Ishikawa (cell line): ENCODE results near the gene SHD.
A peak's percentile ranks its signal among the peaks of the same experiment; 100 is the strongest.

Experiments
- CEBPB ChIP-seq: IDR thresholded peaks from 2 replicates; pipeline ENCODE4 v1.6.1; 2012
- CREB1 ChIP-seq: IDR thresholded peaks from 2 replicates; pipeline ENCODE4 v1.6.1; 2012; ENCODE audit warnings: low read depth
- EGR1 ChIP-seq: IDR thresholded peaks from 2 replicates; pipeline ENCODE4 v1.6.1; 2012
- EP300 ChIP-seq: IDR thresholded peaks from 2 replicates; pipeline ENCODE4 v1.6.1; 2012; ENCODE audit warnings: borderline replicate concordance
- FOXM1 ChIP-seq: IDR thresholded peaks from 2 replicates; pipeline ENCODE4 v1.6.1; 2012; ENCODE audit warnings: low read depth, borderline replicate concordance
- NFIC ChIP-seq: IDR thresholded peaks from 2 replicates; pipeline ENCODE4 v1.6.1; 2012
- RAD21 ChIP-seq: IDR thresholded peaks from 2 replicates; pipeline ENCODE4 v1.6.1; 2012; ENCODE audit warnings: low read depth
- TAF1 ChIP-seq: IDR thresholded peaks from 2 replicates; pipeline ENCODE4 v1.6.1; 2012; ENCODE audit warnings: low read depth, mild to moderate bottlenecking
- TCF12 ChIP-seq: IDR thresholded peaks from 2 replicates; pipeline ENCODE4 v1.6.1; 2012; ENCODE audit warnings: low read depth
- TEAD4 ChIP-seq: IDR thresholded peaks from 2 replicates; pipeline ENCODE4 v1.6.1; 2012
- YY1 ChIP-seq: IDR thresholded peaks from 2 replicates; pipeline ENCODE4 v1.6.1; 2012; ENCODE audit warnings: low read depth
- ZBTB7A ChIP-seq: IDR thresholded peaks from 2 replicates; pipeline ENCODE4 v1.6.1; 2012; ENCODE audit warnings: low read depth
- TF ChIP-seq, protein P1 (sequence below): IDR thresholded peaks from 2 replicates; pipeline ENCODE4 v1.6.1; 2012; ENCODE audit warnings: low read depth, mild to moderate bottlenecking
- TF ChIP-seq, protein P2 (sequence below): IDR thresholded peaks from 2 replicates; pipeline ENCODE4 v1.6.1; 2012
- TF ChIP-seq, protein P3 (sequence below): IDR thresholded peaks from 2 replicates; pipeline ENCODE4 v1.6.1; 2012

The SHD gene

DNA sequence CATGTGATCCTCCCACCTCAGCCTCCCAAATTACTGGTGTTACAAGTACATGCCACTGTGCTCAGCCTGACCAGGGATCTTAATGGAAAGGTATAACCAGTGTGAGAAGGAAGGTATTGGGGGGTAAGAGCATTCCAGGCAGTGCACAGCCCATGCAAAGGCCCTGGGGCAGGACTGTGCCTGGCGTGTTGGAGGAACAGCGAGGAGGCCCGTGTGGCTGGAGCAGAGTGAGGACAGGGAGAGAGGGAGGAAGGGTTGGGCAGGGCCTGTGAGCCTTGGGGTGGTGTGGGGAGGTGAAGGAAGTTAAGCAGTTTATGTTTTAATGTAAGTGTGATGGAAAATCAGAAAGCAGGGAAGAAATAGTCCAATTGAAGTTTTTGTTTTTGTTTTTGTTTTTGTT is 21.5 kb downstream of the SHD start:
- TF ChIP-seq YY1 (no peak), EP300 (no peak), ZBTB7A (no peak), TEAD4 (no peak), TCF12 (no peak), CREB1 (no peak), TAF1 (no peak), CEBPB (no peak), EGR1 (no peak), RAD21 (no peak), NFIC (no peak), FOXM1 (no peak)
- TF ChIP-seq, protein P1, sequence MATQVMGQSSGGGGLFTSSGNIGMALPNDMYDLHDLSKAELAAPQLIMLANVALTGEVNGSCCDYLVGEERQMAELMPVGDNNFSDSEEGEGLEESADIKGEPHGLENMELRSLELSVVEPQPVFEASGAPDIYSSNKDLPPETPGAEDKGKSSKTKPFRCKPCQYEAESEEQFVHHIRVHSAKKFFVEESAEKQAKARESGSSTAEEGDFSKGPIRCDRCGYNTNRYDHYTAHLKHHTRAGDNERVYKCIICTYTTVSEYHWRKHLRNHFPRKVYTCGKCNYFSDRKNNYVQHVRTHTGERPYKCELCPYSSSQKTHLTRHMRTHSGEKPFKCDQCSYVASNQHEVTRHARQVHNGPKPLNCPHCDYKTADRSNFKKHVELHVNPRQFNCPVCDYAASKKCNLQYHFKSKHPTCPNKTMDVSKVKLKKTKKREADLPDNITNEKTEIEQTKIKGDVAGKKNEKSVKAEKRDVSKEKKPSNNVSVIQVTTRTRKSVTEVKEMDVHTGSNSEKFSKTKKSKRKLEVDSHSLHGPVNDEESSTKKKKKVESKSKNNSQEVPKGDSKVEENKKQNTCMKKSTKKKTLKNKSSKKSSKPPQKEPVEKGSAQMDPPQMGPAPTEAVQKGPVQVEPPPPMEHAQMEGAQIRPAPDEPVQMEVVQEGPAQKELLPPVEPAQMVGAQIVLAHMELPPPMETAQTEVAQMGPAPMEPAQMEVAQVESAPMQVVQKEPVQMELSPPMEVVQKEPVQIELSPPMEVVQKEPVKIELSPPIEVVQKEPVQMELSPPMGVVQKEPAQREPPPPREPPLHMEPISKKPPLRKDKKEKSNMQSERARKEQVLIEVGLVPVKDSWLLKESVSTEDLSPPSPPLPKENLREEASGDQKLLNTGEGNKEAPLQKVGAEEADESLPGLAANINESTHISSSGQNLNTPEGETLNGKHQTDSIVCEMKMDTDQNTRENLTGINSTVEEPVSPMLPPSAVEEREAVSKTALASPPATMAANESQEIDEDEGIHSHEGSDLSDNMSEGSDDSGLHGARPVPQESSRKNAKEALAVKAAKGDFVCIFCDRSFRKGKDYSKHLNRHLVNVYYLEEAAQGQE = no peak
- TF ChIP-seq, protein P2, sequence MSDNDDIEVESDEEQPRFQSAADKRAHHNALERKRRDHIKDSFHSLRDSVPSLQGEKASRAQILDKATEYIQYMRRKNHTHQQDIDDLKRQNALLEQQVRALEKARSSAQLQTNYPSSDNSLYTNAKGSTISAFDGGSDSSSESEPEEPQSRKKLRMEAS = no peak
- TF ChIP-seq, protein P3, sequence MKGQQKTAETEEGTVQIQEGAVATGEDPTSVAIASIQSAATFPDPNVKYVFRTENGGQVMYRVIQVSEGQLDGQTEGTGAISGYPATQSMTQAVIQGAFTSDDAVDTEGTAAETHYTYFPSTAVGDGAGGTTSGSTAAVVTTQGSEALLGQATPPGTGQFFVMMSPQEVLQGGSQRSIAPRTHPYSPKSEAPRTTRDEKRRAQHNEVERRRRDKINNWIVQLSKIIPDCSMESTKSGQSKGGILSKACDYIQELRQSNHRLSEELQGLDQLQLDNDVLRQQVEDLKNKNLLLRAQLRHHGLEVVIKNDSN = no peak

DNA sequence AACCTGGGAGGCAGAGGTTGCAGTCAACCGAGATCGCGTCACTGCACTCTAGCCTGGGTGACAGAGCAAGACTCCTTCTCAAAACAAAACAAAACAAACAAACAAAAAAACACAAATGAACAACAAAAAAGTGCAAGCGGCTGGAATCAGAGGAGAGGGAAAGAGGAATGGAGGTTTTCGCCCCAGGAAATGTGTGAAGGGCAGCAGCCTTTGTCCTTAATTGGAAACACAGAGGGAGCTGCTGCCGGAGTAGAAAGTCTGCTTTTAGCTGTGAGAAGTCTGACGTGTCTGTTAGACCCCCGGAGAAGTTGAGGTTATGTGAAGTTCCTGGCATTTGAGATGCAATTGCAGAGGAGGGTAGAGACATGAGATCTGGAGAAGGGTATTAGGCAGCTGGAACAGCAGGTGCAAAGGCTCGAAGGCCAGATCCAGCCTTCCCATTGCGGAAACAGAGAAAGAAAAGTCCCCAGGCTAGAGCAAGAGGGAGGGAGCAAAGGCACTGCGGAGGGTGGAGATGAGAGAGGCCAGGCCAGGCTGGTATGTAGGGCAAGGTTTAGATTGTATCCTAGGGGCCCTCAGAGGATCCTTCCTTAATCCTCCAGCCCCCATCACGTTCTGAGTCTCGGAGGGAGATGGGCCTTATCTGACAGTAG is 22.6 kb downstream of the SHD start:
- TF ChIP-seq YY1 (no peak), TAF1 (no peak), CEBPB (no peak), CREB1 (no peak), TCF12 (no peak), EP300 (no peak), NFIC (no peak), RAD21 (no peak), TEAD4 (no peak), ZBTB7A (no peak), FOXM1 (no peak), EGR1 (no peak)
- TF ChIP-seq, protein P1 = no peak
- TF ChIP-seq, protein P2 = no peak
- TF ChIP-seq, protein P3 = no peak

DNA sequence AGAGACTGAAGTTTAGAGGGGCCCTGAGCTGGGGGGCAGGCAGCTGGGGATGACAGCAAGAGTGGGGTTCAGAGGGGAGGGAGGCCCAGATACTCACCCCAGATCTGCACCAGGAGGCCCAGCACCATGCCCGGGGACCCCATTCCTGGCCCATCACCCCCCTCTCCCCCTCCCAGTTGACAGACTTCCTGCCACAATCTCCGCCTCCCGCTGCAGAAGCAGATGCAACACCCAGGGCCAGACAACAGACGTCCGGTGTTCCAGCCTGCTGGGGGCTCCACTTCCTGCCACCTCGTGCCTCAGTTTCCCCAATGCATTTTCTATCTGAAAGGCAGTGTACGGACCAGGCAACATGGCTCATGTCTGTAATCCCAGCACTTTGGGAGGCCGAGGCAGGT is 23.2 kb downstream of the SHD start, which contains the start of gene TMIGD2:
Gene TMIGD2, minus strand, starts transcription at position 147 of the 398 bp plus-strand sequence. Its CDS starts 4 bp downstream, at position 143.
- TF ChIP-seq NFIC = no peak
- TF ChIP-seq EGR1 = no peak
- TF ChIP-seq TAF1 = no peak
- no peak for TF ChIP-seq FOXM1
- TF ChIP-seq TCF12 = no peak
- TF ChIP-seq, protein P2 = no peak
- no peak for TF ChIP-seq CREB1

DNA sequence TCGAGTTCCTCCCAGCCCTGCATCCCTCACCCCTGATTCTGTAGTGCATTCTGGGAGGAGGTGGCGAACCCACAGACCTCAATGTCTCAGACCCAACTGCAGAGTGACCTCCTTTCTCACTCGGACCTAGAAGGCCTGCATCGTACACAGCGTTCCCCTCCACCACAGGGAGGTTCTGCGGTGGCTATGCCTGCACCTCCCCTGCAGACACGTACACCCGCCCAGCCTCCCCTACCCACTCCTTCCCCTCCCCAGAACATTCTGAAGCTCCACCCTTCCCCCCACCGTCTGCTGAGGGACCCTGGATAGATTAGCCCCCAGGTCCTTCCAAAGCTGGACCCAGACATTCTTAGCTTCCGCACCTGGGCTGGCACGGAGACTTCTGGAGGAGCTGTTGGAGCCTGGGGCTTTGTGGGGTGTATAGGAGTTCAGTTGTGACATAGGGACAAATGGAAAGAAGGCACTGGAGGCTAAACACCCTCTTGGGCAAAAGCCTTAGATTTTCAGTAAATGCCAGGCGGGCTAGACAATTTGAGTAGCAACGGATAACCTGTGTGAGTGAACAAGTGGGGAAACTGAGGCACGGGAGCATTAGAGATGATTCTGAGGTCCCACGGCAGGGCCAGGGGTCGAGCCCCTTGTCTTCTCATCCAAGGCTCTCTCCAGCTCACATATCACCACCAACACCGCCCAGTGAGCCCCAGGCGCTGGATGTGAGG is 24.9 kb downstream of the SHD start:
- TF ChIP-seq YY1 = no peak
- TF ChIP-seq RAD21 = no peak
- TF ChIP-seq CEBPB = no peak

DNA sequence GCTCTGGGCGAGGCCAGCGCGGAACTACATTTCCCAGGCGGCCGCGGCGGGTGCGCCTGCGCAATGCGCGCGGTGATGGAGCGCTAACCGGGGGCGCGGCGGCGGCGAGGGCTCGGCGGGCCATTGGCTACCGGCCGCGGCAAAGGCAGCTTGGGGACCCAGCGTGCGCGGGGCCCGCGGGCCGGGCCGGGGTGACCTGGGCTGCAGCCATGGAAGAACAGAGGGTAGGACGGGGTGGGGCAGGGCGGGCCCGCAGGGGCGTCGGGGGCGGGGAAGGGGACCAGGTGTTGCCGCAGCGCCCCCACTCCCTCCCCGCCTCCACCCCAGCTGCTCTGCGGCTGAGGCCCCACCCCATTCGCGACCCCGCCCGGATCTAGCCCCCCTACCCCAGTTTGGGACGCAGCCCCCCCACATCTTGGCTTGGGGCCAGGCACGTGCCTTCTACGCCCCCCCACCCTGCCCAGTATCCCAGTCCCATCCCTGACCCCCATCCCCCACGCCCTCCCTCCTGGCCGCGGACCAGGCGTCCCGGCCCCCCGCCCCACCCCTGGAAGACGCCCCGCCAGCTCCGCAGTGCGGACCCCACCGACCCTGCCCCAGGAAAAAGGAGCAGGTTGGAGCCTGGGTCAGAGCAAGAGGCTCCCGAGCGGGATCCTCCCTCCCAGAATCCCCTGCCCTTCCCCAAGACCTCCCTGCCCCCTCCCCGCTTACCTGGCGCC is 25.6 kb downstream of the SHD start, which contains the start of gene FSD1:
Gene FSD1, plus strand, starts transcription at position 61 of the 719 bp plus-strand sequence. Its CDS starts 149 bp downstream, at position 210.
- TF ChIP-seq, protein P1 = no peak
- TF ChIP-seq YY1 = no peak
- TF ChIP-seq FOXM1 = no peak
- TF ChIP-seq, protein P2 = peak; percentile 49; the same call in 1 of the 2 replicates
- TF ChIP-seq EGR1 = 0 out of 2 replicates have a peak, but pooled peaks have one; percentile 8
- TF ChIP-seq NFIC = peak; percentile 32; the same call in 1 of the 2 replicates
- TF ChIP-seq TAF1 = peak; percentile 27; the same call in 1 of the 2 replicates
- 0 out of 2 replicates have a peak, but pooled peaks have one; percentile 20 for TF ChIP-seq ZBTB7A
